Nephron progenitor cell (in vitro differentiated cells): Measurements from ENCODE around the gene THUMPD2.

ENCODE experiments used
- DNase-seq: peaks from one replicate; pipeline ENCODE4 v3.0.0; 2021
- H3K27ac Mint-ChIP-seq: 2 replicates; pipeline ENCODE4 v1.8.0; 2021; ENCODE audit warnings: mild to moderate bottlenecking, moderate library complexity, mixed read lengths
- H3K27me3 Mint-ChIP-seq: 2 replicates; pipeline ENCODE4 v1.8.0; 2021; ENCODE audit warnings: mild to moderate bottlenecking, low read depth, mixed read lengths; ENCODE audit not compliant: poor library complexity
- H3K36me3 Mint-ChIP-seq: 2 replicates; pipeline ENCODE4 v1.8.0; 2021; ENCODE audit warnings: low read depth, mixed read lengths
- H3K4me1 Mint-ChIP-seq: 2 replicates; pipeline ENCODE4 v1.8.0; 2021; ENCODE audit warnings: mixed read lengths
- H3K4me3 Mint-ChIP-seq: 2 replicates; pipeline ENCODE4 v1.8.0; 2021; ENCODE audit warnings: mild to moderate bottlenecking, moderate library complexity, mixed read lengths
- H3K9me3 Mint-ChIP-seq: 2 replicates; pipeline ENCODE4 v1.8.0; 2021; ENCODE audit warnings: mild to moderate bottlenecking, moderate library complexity, mixed read lengths
- TF ChIP-seq, protein P1 (sequence below): fragments of 200-600 bp; sonication (generic); IDR thresholded peaks from 2 replicates; pipeline ENCODE4 v1.5.0; 2021; ENCODE audit warnings: antibody characterized with exemption

Gene THUMPD2

DNA sequence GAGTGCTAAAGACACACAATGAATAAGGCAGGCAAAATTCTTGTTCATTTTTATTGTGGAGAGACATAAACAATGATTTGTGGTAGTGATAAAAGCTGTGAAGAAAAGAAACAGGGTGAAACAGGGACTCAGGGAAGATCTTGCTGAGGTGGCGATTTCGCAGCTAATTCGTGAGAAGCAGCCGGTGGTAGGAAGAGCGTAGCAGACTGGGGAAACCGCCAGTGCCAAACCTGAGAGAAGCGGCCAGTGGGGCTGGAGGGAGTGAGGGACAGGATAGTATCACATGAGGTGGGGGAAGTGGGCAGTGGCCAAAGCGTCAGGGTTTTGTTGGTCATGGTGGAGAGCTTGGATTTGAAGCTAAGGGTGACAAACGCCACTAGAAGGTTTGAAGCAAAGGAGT is 71.1 kb downstream of the THUMPD2 start:
- Mint-ChIP-seq H3K4me1 (no peaks in the 10 kb centered on the region), H3K9me3 (peaks cover 9% of the 10 kb centered on the region), H3K36me3 (peaks cover 48% of the 10 kb centered on the region), H3K4me3 (no peak overlapping the region), H3K27ac (no peak overlapping the region), H3K27me3 (no peaks in the 10 kb centered on the region)
- TF ChIP-seq, protein P1, sequence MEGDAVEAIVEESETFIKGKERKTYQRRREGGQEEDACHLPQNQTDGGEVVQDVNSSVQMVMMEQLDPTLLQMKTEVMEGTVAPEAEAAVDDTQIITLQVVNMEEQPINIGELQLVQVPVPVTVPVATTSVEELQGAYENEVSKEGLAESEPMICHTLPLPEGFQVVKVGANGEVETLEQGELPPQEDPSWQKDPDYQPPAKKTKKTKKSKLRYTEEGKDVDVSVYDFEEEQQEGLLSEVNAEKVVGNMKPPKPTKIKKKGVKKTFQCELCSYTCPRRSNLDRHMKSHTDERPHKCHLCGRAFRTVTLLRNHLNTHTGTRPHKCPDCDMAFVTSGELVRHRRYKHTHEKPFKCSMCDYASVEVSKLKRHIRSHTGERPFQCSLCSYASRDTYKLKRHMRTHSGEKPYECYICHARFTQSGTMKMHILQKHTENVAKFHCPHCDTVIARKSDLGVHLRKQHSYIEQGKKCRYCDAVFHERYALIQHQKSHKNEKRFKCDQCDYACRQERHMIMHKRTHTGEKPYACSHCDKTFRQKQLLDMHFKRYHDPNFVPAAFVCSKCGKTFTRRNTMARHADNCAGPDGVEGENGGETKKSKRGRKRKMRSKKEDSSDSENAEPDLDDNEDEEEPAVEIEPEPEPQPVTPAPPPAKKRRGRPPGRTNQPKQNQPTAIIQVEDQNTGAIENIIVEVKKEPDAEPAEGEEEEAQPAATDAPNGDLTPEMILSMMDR: no peak
- no peak for DNase-seq

DNA sequence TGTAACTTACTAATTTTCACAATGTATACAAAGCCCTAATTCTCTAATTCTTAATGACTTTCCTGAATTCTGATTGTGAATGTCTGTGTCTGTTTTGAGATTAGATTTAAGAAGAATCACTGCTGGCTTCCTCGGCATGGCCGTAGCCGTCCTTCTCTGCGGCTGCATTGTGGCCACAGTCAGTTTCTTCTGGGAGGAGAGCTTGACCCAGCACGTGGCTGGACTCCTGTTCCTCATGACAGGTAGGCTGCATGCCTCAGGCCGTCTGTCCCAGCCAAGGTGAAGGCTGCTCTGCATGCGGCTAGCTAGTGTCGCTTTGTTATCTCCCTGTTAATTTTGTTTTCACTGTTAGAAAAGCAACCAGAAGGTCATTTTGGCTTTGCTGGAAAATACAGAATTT is 72.1 kb downstream of the THUMPD2 start:
- peaks cover 48% of the 10 kb centered on the region for H3K36me3 Mint-ChIP-seq
- peaks cover 17% of the 10 kb centered on the region for H3K9me3 Mint-ChIP-seq
- H3K27ac Mint-ChIP-seq: no peak overlapping the region
- H3K4me1 Mint-ChIP-seq: no peaks in the 10 kb centered on the region
- H3K27me3 Mint-ChIP-seq: no peaks in the 10 kb centered on the region
- no peak overlapping the region for H3K4me3 Mint-ChIP-seq
- TF ChIP-seq, protein P1: no peak
- DNase-seq: no peak

DNA sequence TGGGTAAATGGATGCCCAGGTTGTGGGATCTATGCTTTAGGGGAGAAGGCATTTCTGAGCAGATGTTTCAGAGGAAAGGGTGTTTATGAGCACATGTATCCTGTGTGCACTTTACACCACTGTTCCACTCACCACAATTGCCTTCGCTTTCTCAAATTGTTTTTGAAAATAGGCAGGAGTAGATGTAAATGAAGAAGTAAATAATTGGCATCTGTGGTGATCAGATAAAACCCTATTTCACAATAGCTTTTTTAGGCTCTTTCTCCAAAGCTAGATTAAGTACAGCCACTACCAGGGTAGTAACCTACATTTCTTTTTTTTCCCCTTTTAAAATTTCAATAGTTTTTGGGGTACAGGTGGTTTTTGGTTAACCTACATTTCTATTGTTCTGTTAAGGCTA is 72.7 kb downstream of the THUMPD2 start:
- no peak for DNase-seq
- peaks cover 54% of the 10 kb centered on the region for H3K36me3 Mint-ChIP-seq
- H3K27me3 Mint-ChIP-seq: no peaks in the 10 kb centered on the region
- no peak overlapping the region for H3K4me3 Mint-ChIP-seq
- TF ChIP-seq, protein P1: no peak
- no peaks in the 10 kb centered on the region for H3K4me1 Mint-ChIP-seq
- H3K27ac Mint-ChIP-seq: peak overlapping the region; percentile 57
- H3K9me3 Mint-ChIP-seq: peaks cover 23% of the 10 kb centered on the region

DNA sequence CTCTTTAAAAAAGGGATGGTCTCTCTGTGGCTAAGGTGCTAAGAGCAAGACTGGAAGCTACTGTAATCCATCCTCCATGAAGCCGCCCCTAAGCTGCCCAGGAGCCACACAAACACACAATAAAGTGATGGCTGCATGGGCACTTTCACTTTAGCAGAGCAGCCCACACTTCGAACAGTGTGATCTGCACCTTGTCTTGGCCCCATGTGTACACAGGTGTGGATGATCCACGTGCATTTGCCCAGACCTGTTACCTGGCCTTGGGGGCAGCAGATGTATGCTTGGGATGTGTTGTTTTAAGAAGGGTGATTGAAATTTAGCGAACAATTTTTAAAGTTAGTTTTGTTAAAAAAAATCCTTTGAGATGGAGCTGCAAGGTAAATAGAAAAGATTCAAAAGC is 73.4 kb downstream of the THUMPD2 start:
- H3K4me1 Mint-ChIP-seq: no peaks in the 10 kb centered on the region

DNA sequence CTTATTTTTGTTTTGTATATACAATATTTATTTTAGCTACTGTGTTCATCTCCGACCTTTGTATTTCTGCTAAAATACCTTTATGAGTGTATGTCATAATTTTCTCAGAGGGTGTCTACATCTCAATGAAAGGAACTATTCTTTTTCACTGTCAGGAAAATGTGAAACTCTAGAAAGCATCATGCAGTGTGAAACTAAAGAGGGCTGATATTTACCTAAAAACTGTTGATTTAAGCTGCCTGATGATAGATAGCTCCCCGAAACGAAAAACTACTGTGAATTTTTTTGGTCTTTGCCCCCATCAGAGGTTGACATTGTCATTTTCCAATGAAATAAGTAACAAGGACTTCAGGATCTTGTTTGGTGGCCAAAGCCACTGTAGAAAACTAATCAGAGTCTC is 74.5 kb downstream of the THUMPD2 start:
- H3K4me3 Mint-ChIP-seq: no peak overlapping the region
- no peak for DNase-seq
- TF ChIP-seq, protein P1: no peak
- peaks cover 41% of the 10 kb centered on the region for H3K9me3 Mint-ChIP-seq
- peaks cover 63% of the 10 kb centered on the region for H3K36me3 Mint-ChIP-seq
- H3K27me3 Mint-ChIP-seq: no peaks in the 10 kb centered on the region
- no peaks in the 10 kb centered on the region for H3K4me1 Mint-ChIP-seq
- H3K27ac Mint-ChIP-seq: no peak overlapping the region

More for the DNA sequence above, 73.4 kb downstream of the THUMPD2 start:
- H3K27me3 Mint-ChIP-seq: no peaks in the 10 kb centered on the region
- H3K36me3 Mint-ChIP-seq: peaks cover 61% of the 10 kb centered on the region
- H3K9me3 Mint-ChIP-seq: peaks cover 30% of the 10 kb centered on the region
- no peak overlapping the region for H3K4me3 Mint-ChIP-seq
- no peak overlapping the region for H3K27ac Mint-ChIP-seq
- TF ChIP-seq, protein P1: no peak
- DNase-seq: no peak

DNA sequence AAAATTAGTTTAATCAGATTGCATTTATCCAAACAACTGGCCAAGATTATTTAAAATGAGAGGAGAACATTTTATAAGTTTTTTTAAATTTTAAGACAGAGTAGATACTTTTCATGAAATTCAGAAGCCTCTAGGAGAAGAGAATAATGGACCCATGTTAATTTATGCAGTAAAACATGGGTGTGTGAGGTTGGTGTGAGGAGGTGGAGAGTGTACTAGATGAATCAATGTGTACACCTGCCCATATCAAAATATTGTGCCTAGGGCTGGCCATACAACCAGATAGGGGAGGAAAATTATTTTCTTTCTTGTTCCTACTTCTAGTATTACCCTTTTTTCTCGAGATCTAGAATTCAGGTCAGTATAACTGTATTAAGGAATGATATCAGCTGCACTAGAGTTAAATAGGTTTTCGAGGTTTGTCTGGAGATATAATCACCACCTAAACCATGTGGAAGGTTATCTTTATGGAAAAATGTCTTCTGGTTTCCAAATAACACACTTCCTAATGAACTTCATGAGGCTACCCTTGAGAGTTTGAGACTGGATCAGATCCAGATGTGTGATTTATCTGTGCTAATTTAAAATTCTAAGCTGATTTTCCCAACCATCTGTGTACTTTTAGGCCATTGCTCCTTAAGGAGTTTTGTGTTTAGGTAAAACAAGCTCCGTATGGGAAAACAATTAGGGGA is 75.7 kb downstream of the THUMPD2 start:
- TF ChIP-seq, protein P1: no peak
- H3K36me3 Mint-ChIP-seq: peaks cover 62% of the 10 kb centered on the region
- no peaks in the 10 kb centered on the region for H3K27me3 Mint-ChIP-seq
- no peak for DNase-seq
- H3K9me3 Mint-ChIP-seq: peaks cover 49% of the 10 kb centered on the region
- no peak overlapping the region for H3K4me3 Mint-ChIP-seq
- H3K4me1 Mint-ChIP-seq: no peaks in the 10 kb centered on the region
- no peak overlapping the region for H3K27ac Mint-ChIP-seq
